ENCODE results near the gene MED20. TPM values are rescaled to one million over a fixed set of nuclear protein-coding genes. Genes with fewer than 3 reads are reported as not detected.
A peak's percentile ranks its signal among the peaks of the same experiment; 100 is the strongest.

Gene MED20
- total and polyA plus RNA-seq, 2 of the 8 experiments (the other 6 are each of a cell fraction or from before 2014, with no cell fraction given): 38.7 to 51.8 TPM

DNA sequence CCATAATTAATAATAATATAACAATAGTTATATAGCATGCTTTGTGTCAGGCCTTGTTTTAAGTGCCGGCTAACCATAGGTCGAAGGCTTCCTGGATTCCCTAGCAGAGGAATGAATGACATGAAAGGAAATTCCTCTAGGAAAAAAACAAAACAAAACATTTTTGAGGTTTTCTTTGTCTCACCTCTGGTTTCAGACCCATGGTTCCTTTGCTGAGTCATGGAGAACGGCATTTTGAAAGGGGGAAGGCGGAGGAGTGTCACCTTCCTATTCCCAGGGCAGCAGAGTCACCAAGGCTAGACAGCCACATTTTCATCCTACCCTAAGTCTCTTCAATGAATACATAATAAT, 46.0 kb upstream of the MED20 start:
- H2AK5ac ChIP-seq (ENCODE audit: low read depth, low read length): no peak overlapping the region
- CTCF ChIA-PET (ENCODE audit: partially characterized antibody): interaction anchor here (1.6 to 3.0 kb wide), 5 partner anchors 22 to 191 kb away, joined by 3 to 14 read pairs (median 4); partner anchors contain the start of genes BYSL and MED20
- H3K79me2 ChIP-seq (ENCODE audit: control insufficient read depth in 1 of 2, insufficient read depth in 2 of 2, low read length in 2 of 2): no peaks in the 10 kb centered on the region
- H4K8ac ChIP-seq (ENCODE audit: extremely low read depth, insufficient read depth, low read length): no peak overlapping the region
- peak overlapping the region; percentile 87; the same call in 1 of the 2 replicates for H2BK5ac ChIP-seq (ENCODE audit: low read depth, low read length)
- POLR2A ChIA-PET (ENCODE audit: partially characterized antibody): interaction anchor here (0.8 to 2.4 kb wide), 4 partner anchors 31 to 129 kb away, joined by 3 to 11 read pairs (median 4); partner anchors contain the start of genes BYSL and MED20
- no peak for TF ChIP-seq SIX5 (IDR thresholded peaks at IDR 0.05; ENCODE audit: low read depth, low read length)
- 0 out of 2 replicates have a peak, but pooled peaks have one; percentile 46 for TF ChIP-seq TAF1 (IDR thresholded peaks at IDR 0.05; ENCODE audit: low read depth, low read length)
- peak; percentile 93 for TF ChIP-seq MAFK (IDR thresholded peaks at IDR 0.05; ENCODE audit: low read depth, low read length)
- TF ChIP-seq JUN (IDR thresholded peaks at IDR 0.05; ENCODE audit: low read depth, low read length): no peak
- TF ChIP-seq EP300 (IDR thresholded peaks at IDR 0.05; ENCODE audit: borderline replicate concordance in 1 of 2, low read depth in 2 of 2, low read length in 2 of 2): no peak
- no peak for TF ChIP-seq E2F6 (IDR thresholded peaks at IDR 0.05)
- TF ChIP-seq ZNF274 (IDR thresholded peaks at IDR 0.05; ENCODE audit: borderline replicate concordance, extremely low read depth, low read length): no peak
- peak; percentile 53; the same call in 1 of the 2 replicates for TF ChIP-seq JUND (IDR thresholded peaks at IDR 0.05; ENCODE audit: low read length)
- TF ChIP-seq BACH1 (IDR thresholded peaks at IDR 0.05; ENCODE audit: low read length): peak; percentile 94
- no peak for TF ChIP-seq USF2 (IDR thresholded peaks at IDR 0.05; ENCODE audit: low read length)
- H3K4me2 ChIP-seq (ENCODE audit: insufficient read depth in 1 of 2, low read depth in 2 of 2, low read length in 2 of 2): 0 out of 4 replicates have a peak overlapping the region, but pooled peaks of 1 of the 2 experiments have one; percentile 4
- H3K23ac ChIP-seq (ENCODE audit: insufficient read length): no peak overlapping the region
- peaks cover 15 to 28% (median 23%) of the 10 kb centered on the region in 4 experiments for H3K4me1 ChIP-seq (replicated peaks in 1 of 4; ENCODE audit: control insufficient read depth in 3 of 4, insufficient read depth in 4 of 4, low read length in 3 of 4)
- H3K4me3 ChIP-seq (ENCODE audit: extremely low read depth in 1 of 4, insufficient read depth in 2 of 4, low read depth in 3 of 4, low read length in 4 of 4): no peak overlapping the region; a peak in 1 of 8 replicates
- H3K79me1 ChIP-seq (ENCODE audit: low read depth, low read length): no peaks in the 10 kb centered on the region
- no peak overlapping the region for H3K4ac ChIP-seq (replicated peaks; ENCODE audit: insufficient read length, low read depth, low read length)
- WGBS, 2 experiments (ENCODE audit: extremely low coverage in 1 of 2, insufficient coverage in 1 of 2, insufficient read length in 1 of 2, insufficient replicate concordance in 2 of 2, low coverage in 1 of 2, low lambda C conversion rate in 2 of 2, missing lambda C conversion rate in 1 of 2): 57% methylated on average over 4 of the region's 4 CpGs; no CpG with 5 or more reads in 1 of the 2 experiments
- no peak overlapping the region for H2AFZ ChIP-seq (ENCODE audit: low read length)
- no peak overlapping the region for H3K27ac ChIP-seq (ENCODE audit: low read depth, low read length)
- no peak overlapping the region for H4K91ac ChIP-seq (replicated peaks; ENCODE audit: insufficient read length, low read length)
- no peaks in the 10 kb centered on the region; a peak in 1 of 7 replicates for H3K27me3 ChIP-seq (replicated peaks in 1 of 4; ENCODE audit: control insufficient read depth in 3 of 4, extremely low read depth in 1 of 4, insufficient read depth in 3 of 4, low read length in 3 of 4)
- H3K23me2 ChIP-seq (ENCODE audit: low read depth, low read length): peaks cover 4% of the 10 kb centered on the region; the same call in 1 of the 2 replicates
- DNase-seq (ENCODE audit: low read depth in 1 of 2, low spot score in 2 of 2) (no peak), FAIRE-seq (no peak)
- no peak overlapping the region for H3K56ac ChIP-seq (replicated peaks; ENCODE audit: insufficient read length, low read depth, low read length)
- no peak overlapping the region for H2BK20ac ChIP-seq (ENCODE audit: low read length)
- H3K36me3 ChIP-seq (ENCODE audit: control insufficient read depth in 2 of 4, insufficient read depth in 4 of 4, low read length in 3 of 4): no peaks in the 10 kb centered on the region
- H3K14ac ChIP-seq (ENCODE audit: insufficient read length): no peak overlapping the region
- peak overlapping the region; percentile 55; the same call in 1 of the 2 replicates for H2BK12ac ChIP-seq (ENCODE audit: low read depth, low read length)
- peak overlapping the region; percentile 4 for H4K5ac ChIP-seq (ENCODE audit: insufficient read length, low read depth, low read length)
- no peak overlapping the region for H3K9ac ChIP-seq (replicated peaks in 1 of 4; ENCODE audit: extremely low read depth in 1 of 4, low read depth in 3 of 4, low read length in 3 of 4)
- H3K18ac ChIP-seq (ENCODE audit: extremely low read depth, low read length): no peak overlapping the region
- no peaks in the 10 kb centered on the region for H3K9me3 ChIP-seq (ENCODE audit: insufficient read depth in 2 of 2, low read depth in 1 of 2, low read length in 1 of 2)
- no peak overlapping the region for H2BK120ac ChIP-seq (replicated peaks; ENCODE audit: low read depth, low read length)
- H4K20me1 ChIP-seq (replicated peaks in 1 of 2; ENCODE audit: control insufficient read depth in 1 of 2, insufficient read depth in 2 of 2, low read length in 2 of 2): peaks cover 0 to 3% of the 10 kb centered on the region in 2 experiments
- H2BK15ac ChIP-seq (ENCODE audit: low read length): no peak overlapping the region
